GM21528 (cell line): ENCODE data around the gene ACAA1.
"Not testable (repeated sequence)": the region's sequence is repeated elsewhere in the genome, so short reads cannot be mapped to it uniquely, and the experiment has no call there.

Source experiments
- ATAC-seq: cut with Tn5 transposase; IDR thresholded peaks from one replicate; pipeline ENCODE4 v1.9.1; 2021; ENCODE audit warnings: mild to moderate bottlenecking, moderate library complexity; ENCODE audit not compliant: unreplicated experiment, low FRiP score

ACAA1 gene

GRCh38 chr3:38136777-38137614, at the start of gene ACAA1:
ACAA1 (minus strand) TSS chr3:38137127; CDS start chr3:38137035, 92 bp downstream.
- ATAC-seq: peak; percentile 85

- ATAC-seq: no peak
These were observed 40.3 kb upstream of the ACAA1 start for GRCh38 chr3:38177181-38177580.

DNA sequence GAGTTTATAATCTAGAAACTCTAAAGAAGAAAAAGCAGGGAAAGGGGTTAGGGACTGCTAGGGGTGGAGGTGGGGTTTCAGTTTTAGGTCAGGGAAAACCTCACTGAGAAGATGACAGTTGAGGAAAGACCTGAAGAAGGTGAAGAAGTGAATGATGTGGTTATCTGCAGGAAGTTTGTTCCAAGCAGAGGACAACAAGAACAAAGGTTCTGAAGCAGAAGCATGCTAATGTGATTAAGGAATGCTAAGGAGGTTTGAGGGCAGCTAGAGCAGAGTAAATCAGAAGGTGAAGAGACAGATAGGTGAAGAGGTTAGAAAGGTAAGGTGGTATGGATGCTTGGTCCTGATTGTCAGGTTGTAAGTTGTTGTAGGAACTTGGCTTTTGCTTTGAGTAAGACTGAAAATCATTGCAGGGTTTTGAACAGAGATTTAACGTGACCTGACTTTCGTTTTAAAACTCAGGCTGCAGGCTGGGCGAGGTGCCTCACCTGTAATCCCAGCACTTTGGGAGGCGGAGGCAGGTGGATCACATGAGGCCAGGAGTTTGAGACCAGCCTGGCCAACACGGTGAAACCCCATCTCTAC, 37.0 kb upstream of the ACAA1 start:
- no peak for ATAC-seq

DNA sequence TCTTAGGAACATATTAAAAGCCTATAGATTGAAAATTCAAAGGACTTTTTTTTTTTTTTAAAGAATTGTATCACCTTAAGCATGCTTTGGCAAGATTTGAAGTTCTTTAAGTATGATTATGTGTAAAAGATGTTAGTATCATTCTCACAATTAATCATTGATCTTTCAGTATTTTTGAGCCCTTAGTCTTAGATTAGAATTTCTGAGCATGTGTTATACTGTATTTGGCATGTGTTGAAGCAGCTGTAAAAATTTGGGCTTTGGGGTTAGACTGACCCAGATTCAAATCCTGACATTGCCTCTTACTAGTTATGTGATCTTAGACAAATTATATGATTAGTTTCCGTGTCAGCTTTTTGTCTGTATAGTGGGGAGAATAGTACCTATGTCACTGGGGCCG, 34.7 kb upstream of the ACAA1 start:
- ATAC-seq: no peak

GRCh38 chr3:38170722-38171121, 33.8 kb upstream of the ACAA1 start:
- ATAC-seq: no peak

DNA sequence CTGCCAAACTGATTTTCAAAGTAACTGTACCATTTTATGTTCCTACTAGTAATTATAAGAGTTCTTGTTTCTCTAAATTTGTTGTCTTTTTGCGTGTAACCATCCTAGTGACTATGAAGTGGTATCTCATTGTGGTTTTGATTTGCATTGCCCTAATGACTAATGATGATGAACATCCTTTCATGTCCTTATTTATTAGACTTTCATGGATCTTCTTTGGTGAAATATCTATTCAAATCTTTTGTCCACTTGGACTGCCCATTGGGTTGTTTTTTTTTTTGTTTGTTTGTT, 32.0 kb upstream of the ACAA1 start:
- ATAC-seq: no peak

DNA sequence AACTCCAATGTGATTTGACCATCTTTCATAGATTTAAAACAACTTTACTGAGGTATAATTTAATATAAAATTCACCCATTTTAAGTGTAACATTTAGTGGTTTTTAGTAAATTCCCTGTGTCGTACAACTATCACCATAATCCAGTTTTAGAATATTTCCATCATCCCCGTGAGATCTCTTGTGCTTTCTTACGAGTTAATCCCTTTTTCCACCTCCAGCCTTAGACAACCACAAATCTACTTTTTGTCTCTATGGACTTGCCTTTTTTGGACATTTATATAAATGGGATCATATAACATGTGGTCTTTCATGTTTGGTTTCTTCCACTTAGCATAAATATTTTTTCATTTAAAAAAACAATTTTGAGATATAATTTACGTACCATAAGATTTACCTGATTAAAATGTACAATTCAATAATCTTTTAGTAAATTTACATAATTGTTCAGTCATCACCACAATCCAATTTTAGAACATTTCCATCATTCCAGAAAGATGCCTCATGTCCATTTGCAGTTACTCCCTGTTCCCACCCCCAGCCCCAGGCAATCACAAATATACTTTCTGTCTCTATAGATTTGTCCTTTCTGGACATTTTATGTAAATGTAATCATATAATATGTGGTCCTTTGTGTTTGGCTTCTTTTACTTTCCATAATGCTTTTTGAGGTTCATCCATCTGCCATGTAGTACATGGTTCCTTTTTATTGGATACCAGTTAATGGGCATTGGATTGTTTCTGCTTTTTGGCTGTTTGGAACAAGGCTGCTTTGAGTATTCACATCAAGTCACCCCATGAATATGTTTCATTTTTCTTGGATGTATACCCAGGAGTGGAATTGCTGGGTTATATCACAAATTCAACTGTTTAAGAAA, 31.5 kb upstream of the ACAA1 start:
- ATAC-seq: no peak

DNA sequence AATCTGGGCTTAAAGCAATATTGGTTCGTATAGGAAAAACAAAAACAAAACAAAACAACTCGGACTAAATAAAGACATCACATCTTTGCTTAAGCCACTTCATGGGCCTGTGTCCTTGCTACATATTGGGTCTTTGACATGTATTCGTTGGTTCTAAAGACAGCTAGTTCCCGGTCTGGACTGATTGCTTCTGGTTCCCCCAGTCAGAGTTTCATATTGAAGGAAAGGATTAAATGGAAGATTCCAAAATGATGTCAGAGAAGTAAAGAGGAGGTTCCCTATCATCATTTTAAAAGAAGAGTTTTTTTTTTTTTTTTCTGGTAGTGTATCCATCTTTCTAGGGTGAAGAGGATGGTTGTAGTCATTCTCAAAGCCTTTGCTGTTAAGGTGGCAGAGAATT, 30.7 kb upstream of the ACAA1 start:
- no peak for ATAC-seq

DNA sequence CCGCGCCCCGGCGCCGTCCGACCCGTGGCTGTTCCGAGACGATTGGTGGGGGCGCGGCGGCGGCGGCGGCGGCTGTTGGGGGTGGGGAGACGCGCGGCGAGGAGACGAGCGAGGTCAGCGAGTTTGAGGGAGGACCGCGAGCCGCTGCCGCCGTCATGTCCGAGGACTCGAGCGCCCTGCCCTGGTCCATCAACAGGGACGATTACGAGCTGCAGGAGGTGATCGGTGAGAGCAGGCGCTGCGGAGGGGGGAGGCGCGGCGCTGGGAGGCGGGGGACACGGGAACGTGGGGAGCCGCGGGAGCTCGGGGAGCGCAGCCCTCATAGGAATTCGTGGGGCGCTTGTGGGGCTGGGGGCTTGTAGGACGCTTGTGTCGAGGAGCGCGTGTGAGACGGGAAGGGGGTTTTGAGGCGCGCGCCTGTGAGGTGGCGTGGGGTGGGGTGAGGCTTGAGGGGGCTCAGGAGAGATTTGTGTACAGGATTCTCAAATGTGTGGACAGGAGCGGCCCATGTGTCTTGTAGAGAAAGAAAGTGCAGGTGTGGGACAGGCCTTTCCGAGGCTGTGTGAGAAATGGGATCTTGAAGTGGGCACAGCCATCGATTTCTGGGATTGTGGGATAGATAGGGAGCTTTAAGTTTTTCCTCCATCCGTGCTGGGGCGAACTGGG, 28.9 kb upstream of the ACAA1 start:
- no peak for ATAC-seq

GRCh38 chr3:38164952-38165721, 28.2 kb upstream of the ACAA1 start, which contains the start of gene OXSR1:
OXSR1 (plus strand) TSS chr3:38165537; CDS start chr3:38165877, 340 bp downstream.
- ATAC-seq: peak; percentile 96

DNA sequence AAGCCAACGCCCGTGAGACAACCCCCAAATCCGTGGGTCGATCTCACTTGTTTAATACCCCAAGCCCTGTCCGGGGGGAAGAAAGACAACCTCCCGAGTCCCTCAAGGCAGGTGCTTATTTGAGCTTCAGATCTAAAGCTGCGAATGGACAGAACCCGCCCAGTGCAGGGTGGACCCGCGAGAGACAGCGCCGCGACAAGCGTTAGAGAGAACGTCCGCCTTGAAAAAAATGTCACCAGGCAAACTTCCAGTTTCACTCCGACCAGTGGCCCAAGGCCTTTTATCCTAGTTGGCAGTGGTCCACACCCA, 27.7 kb upstream of the ACAA1 start:
- no peak for ATAC-seq

GRCh38 chr3:38163841-38164642, 27.1 kb upstream of the ACAA1 start:
- ATAC-seq: no peak

DNA sequence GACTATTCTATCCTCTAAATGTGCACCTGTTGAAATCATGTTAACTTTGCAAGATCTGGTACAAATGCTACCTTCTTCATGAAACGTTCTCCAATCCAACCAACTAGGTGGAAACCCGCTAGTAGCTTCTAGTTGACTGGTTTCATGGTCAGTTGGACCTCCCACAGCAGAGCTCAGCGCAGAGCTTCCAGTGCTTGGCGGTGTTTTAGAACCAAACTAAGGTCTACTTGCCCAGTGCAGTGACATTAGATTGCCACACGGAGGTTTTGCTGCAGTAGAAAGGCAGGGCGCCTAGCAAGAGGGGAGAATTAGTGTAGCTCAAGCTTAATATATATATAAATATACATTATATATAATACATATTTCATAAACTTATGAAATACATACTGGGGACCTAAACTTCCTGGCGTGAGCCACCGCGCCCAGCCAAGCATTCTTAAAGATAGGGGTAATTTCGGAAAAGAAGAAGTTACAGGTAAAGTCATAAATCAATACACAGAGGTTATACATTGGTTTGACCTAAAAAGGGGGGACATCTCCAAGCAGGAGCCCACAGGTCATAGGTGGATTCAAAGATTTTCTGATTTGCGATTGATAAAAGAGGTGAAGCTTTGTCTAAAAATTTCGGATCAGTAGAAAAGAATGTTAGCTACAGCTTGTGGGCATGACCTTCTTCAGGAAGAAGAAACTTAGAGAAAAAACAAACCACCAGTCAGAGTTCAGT, 26.4 kb upstream of the ACAA1 start:
- no peak for ATAC-seq

GRCh38 chr3:38160704-38161103, 23.8 kb upstream of the ACAA1 start:
- ATAC-seq: not testable (repeated sequence)

- no peak for ATAC-seq
These were observed 21.5 kb upstream of the ACAA1 start for GRCh38 chr3:38158472-38158871.

GRCh38 chr3:38157595-38157994, 20.7 kb upstream of the ACAA1 start:
- ATAC-seq: no peak

- no peak for ATAC-seq
These were observed 20.2 kb upstream of the ACAA1 start for GRCh38 chr3:38157117-38157516.

DNA sequence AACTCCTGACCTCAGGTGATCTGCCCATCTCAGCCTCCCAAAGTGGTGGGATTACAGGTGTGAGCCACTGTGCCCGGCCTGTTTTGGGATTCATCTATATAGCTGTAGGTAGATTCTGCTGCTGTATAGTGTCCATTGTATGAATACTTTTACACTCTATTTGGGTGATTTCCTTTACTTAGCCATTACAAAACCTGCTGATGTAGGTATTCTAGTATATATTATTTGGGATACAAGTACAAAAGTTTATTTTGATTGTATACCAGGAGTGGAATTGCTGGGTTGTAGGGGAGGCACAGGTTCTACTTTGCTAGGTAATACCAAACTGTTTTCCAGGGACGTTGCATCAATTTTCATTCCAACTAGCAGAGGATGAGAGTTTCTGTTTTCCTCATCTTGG, 18.9 kb upstream of the ACAA1 start:
- ATAC-seq: no peak
